Measurements from ENCODE around the gene ELANE.

ELANE gene

GRCh38 chr19:869245-870177 lies 17.4 kb downstream of the ELANE start:
- no peaks in the 10 kb centered on the region for H3K27me3 ChIP-seq (ENCODE audit: control insufficient read depth, insufficient read depth, low read length)
- H3K4me1 ChIP-seq (ENCODE audit: control insufficient read depth, insufficient read depth, low read length) = peaks cover 28% of the 10 kb centered on the region
- no peaks in the 10 kb centered on the region for H3K9me3 ChIP-seq (replicated peaks; ENCODE audit: low read length)
- H3K9ac ChIP-seq (ENCODE audit: low read depth, low read length) = no peak overlapping the region
- H3K36me3 ChIP-seq (ENCODE audit: insufficient read depth, low read length) = peaks cover 30% of the 10 kb centered on the region
- H3K4me2 ChIP-seq (ENCODE audit: low read length) = peak overlapping the region; percentile 1
- H3K4me3 ChIP-seq (ENCODE audit: low read length) = no peak overlapping the region

DNA sequence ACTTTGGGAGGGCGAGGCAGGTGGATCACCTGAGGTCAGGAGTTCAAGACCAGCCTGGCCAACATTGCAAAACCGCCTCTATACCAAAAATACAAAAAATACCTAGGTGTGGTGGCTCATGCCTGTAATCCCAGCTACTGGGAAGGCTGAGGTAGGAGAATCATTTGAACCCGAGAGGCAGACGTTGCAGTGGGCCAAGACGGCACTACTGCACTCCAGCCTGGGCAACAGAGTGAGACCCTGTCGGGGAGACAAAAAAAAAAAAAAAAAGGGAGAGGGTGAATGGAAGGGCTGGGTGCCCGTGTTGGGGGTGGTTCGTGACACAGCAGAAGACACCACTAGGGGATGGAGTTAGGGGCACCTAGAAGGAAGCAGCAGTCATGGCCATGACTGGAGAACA lies 18.2 kb downstream of the ELANE start:
- Histone ChIP-seq H3K27me3 (ENCODE audit: control insufficient read depth, insufficient read depth, low read length) (no peaks in the 10 kb centered on the region), H3K4me1 (ENCODE audit: control insufficient read depth, insufficient read depth, low read length) (peaks cover 28% of the 10 kb centered on the region), H3K4me2 (ENCODE audit: low read length) (no peak overlapping the region), H3K36me3 (ENCODE audit: insufficient read depth, low read length) (peaks cover 32% of the 10 kb centered on the region), H3K4me3 (ENCODE audit: low read length) (no peak overlapping the region), H3K9me3 (replicated peaks; ENCODE audit: low read length) (no peaks in the 10 kb centered on the region), H3K9ac (ENCODE audit: low read depth, low read length) (no peak overlapping the region)

DNA sequence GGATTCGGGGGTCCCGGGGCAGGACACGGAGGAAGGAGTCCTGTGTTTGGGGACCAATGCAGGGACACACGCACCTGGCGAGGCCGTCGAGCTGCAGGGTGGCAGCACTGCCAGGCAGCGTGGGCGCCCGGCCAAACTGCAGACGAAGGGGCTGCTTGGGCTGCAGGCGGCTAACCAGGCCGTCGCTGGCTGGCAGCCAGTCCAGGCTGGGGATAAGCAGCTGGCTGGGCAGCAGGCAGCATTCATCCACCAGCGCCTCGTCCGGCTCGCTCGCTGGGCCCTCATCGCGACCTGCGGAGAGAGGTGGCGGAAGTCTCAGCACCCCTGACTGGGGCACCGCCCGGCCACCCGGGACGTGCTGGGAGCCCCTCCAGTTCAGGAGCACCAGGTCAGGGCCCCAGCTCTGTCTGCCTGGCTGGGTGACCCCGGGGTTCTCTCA lies 18.9 kb downstream of the ELANE start:
- Histone ChIP-seq H3K9ac (ENCODE audit: low read depth, low read length) (no peak overlapping the region), H3K4me3 (ENCODE audit: low read length) (no peak overlapping the region), H3K4me2 (ENCODE audit: low read length) (no peak overlapping the region), H3K4me1 (ENCODE audit: control insufficient read depth, insufficient read depth, low read length) (peaks cover 28% of the 10 kb centered on the region), H3K27me3 (ENCODE audit: control insufficient read depth, insufficient read depth, low read length) (no peaks in the 10 kb centered on the region), H3K9me3 (replicated peaks; ENCODE audit: low read length) (no peaks in the 10 kb centered on the region), H3K36me3 (ENCODE audit: insufficient read depth, low read length) (peaks cover 37% of the 10 kb centered on the region)

- no peak overlapping the region for H3K4me3 ChIP-seq (ENCODE audit: low read length)
- no peak overlapping the region for H3K9ac ChIP-seq (ENCODE audit: low read depth, low read length)
- peaks cover 37% of the 10 kb centered on the region for H3K36me3 ChIP-seq (ENCODE audit: insufficient read depth, low read length)
- no peaks in the 10 kb centered on the region for H3K9me3 ChIP-seq (replicated peaks; ENCODE audit: low read length)
- H3K27me3 ChIP-seq (ENCODE audit: control insufficient read depth, insufficient read depth, low read length) = no peaks in the 10 kb centered on the region
- H3K4me2 ChIP-seq (ENCODE audit: low read length) = peak overlapping the region; percentile 37
- H3K4me1 ChIP-seq (ENCODE audit: control insufficient read depth, insufficient read depth, low read length) = peaks cover 28% of the 10 kb centered on the region
These were observed 19.6 kb downstream of the ELANE start for GRCh38 chr19:871446-872265.

DNA sequence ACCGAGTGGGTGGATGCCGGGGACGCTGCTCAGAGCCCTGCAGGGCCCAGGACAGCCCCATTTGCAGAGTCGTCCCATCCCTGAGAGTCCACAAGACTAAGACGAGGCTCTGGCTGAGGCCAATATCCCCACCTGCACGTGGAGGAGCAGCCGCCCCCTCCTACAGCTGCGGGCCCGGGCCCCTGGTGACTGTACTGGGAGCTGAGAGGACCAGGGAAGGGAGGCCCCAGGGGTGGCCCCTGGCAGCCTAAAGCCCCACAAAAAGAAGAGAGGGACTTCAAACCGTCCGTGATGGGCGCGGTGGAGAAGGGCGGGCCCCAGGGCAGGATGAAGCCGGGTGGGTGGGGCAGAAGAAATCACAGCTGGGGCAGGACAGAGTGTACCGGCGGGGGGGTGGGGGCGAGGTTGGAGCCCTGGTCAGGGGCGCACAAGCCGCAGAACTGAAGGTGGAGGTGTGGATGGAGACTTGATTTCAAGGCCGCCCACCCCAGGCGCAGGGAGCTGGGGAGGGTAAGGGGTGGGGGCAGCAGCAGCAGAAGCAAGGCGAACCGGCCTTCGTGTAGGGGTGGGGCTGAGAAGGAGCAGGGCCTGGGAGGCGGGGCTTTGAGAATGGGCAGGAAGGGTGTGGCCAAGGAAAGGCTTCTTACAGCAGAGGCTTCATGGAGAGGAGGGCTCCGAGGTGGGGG lies 20.3 kb downstream of the ELANE start:
- peaks cover 35% of the 10 kb centered on the region for H3K36me3 ChIP-seq (ENCODE audit: insufficient read depth, low read length)
- peaks cover 28% of the 10 kb centered on the region for H3K4me1 ChIP-seq (ENCODE audit: control insufficient read depth, insufficient read depth, low read length)
- no peaks in the 10 kb centered on the region for H3K27me3 ChIP-seq (ENCODE audit: control insufficient read depth, insufficient read depth, low read length)
- H3K4me2 ChIP-seq (ENCODE audit: low read length) = peak overlapping the region; percentile 37
- H3K4me3 ChIP-seq (ENCODE audit: low read length) = no peak overlapping the region
- no peaks in the 10 kb centered on the region for H3K9me3 ChIP-seq (replicated peaks; ENCODE audit: low read length)
- H3K9ac ChIP-seq (ENCODE audit: low read depth, low read length) = no peak overlapping the region

- no peak overlapping the region for H3K4me2 ChIP-seq (ENCODE audit: low read length)
- H3K27me3 ChIP-seq (ENCODE audit: control insufficient read depth, insufficient read depth, low read length) = no peaks in the 10 kb centered on the region
- H3K4me1 ChIP-seq (ENCODE audit: control insufficient read depth, insufficient read depth, low read length) = peaks cover 28% of the 10 kb centered on the region
- H3K9me3 ChIP-seq (replicated peaks; ENCODE audit: low read length) = no peaks in the 10 kb centered on the region
- H3K36me3 ChIP-seq (ENCODE audit: insufficient read depth, low read length) = peaks cover 28% of the 10 kb centered on the region
- no peak overlapping the region for H3K4me3 ChIP-seq (ENCODE audit: low read length)
- no peak overlapping the region for H3K9ac ChIP-seq (ENCODE audit: low read depth, low read length)
These were observed 21.0 kb downstream of the ELANE start for GRCh38 chr19:873084-873483.

DNA sequence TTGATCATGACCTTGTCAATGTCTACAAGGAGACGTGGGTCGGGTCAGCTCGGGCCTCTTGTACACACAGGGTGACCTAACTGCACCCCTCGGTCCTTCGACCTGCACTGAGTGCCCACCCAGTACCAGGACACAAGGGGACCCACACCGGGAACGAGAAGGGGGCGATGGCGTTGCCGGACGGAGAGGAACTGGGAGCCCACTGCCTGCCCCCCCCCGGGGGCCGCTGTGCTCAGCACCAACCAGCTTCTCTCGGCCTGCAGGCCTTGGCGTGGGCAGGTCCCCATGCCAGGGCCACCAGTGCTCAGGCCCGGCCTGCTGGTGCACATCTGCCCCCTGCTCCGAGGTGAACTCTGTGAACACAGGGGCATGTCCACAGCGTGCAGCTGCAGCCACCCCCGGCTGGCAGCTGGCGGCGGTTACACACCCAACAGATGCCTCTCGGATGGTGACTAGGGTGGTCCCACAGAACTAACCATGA lies 21.5 kb downstream of the ELANE start:
- H3K9ac ChIP-seq (ENCODE audit: low read depth, low read length) = no peak overlapping the region
- peaks cover 23% of the 10 kb centered on the region for H3K36me3 ChIP-seq (ENCODE audit: insufficient read depth, low read length)
- H3K9me3 ChIP-seq (replicated peaks; ENCODE audit: low read length) = no peaks in the 10 kb centered on the region
- peaks cover 26% of the 10 kb centered on the region for H3K4me1 ChIP-seq (ENCODE audit: control insufficient read depth, insufficient read depth, low read length)
- no peak overlapping the region for H3K4me2 ChIP-seq (ENCODE audit: low read length)
- no peak overlapping the region for H3K4me3 ChIP-seq (ENCODE audit: low read length)
- no peaks in the 10 kb centered on the region for H3K27me3 ChIP-seq (ENCODE audit: control insufficient read depth, insufficient read depth, low read length)

DNA sequence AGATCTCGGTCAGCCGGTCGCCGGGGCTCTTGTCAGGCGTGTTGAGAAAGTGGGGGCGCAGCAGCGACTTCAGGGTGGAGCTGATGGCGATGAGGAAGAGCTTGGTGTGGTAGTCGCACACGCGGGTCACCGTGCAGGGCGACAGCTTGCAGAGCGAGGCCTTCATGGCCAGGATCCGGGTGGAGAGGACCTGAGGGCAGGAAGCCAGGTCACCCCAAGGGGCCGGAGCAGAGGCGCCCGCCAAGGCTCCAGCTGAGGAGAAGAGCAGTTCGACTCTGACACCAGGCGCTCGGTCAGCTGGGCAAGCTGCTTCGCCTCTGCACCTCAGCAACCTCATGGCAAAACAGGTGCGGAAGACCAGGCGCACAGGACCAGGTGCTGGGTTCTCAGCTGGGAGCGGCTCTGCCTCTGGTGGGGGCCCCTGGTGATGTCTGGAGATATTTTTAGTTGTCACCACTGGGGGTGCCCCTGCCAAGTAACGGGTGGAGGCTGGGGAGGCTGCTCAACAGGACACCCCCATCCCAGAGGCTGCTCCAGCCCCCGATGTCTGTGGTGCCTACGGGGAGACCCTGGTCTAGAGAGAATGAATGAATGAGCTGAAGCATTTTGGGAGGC lies 23.3 kb downstream of the ELANE start:
- Histone ChIP-seq H3K4me3 (ENCODE audit: low read length) (no peak overlapping the region), H3K27me3 (ENCODE audit: control insufficient read depth, insufficient read depth, low read length) (no peaks in the 10 kb centered on the region), H3K9me3 (replicated peaks; ENCODE audit: low read length) (no peaks in the 10 kb centered on the region), H3K4me2 (ENCODE audit: low read length) (no peak overlapping the region), H3K36me3 (ENCODE audit: insufficient read depth, low read length) (peaks cover 17% of the 10 kb centered on the region), H3K4me1 (ENCODE audit: control insufficient read depth, insufficient read depth, low read length) (peaks cover 12% of the 10 kb centered on the region), H3K9ac (ENCODE audit: low read depth, low read length) (no peak overlapping the region)

GRCh38 chr19:876089-876488 lies 24.0 kb downstream of the ELANE start:
- H3K4me2 ChIP-seq (ENCODE audit: low read length) = no peak overlapping the region
- no peaks in the 10 kb centered on the region for H3K9me3 ChIP-seq (replicated peaks; ENCODE audit: low read length)
- H3K27me3 ChIP-seq (ENCODE audit: control insufficient read depth, insufficient read depth, low read length) = no peaks in the 10 kb centered on the region
- no peak overlapping the region for H3K9ac ChIP-seq (ENCODE audit: low read depth, low read length)
- peaks cover 12% of the 10 kb centered on the region for H3K4me1 ChIP-seq (ENCODE audit: control insufficient read depth, insufficient read depth, low read length)
- peaks cover 12% of the 10 kb centered on the region for H3K36me3 ChIP-seq (ENCODE audit: insufficient read depth, low read length)
- H3K4me3 ChIP-seq (ENCODE audit: low read length) = no peak overlapping the region

DNA sequence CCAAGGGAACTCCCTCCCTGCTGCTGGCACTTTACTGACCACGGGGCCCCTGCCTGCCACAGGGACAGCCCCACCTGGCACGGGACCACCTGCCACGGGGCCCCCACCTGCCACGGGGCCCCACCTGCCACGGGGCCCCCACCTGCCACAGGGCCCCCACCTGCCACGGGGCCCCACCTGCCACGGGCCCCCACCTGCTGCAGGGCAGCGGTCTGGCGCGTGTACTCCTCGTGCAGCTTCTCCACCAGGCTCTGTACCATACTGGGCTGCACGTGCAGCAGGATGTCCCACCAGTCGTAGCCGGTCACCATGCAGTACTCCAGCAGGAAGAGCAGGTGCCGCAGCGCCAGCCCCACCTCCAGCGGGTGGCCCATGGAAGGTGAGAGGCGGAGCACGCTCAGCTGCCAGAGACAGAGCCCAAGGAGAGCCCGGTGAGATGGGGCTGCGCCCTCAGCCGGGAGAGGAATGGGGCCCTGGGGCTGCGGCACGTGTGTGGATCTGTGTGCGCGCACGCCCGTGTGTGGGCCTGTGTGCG lies 24.7 kb downstream of the ELANE start:
- H3K27me3 ChIP-seq (ENCODE audit: control insufficient read depth, insufficient read depth, low read length) = no peaks in the 10 kb centered on the region
- H3K9ac ChIP-seq (ENCODE audit: low read depth, low read length) = no peak overlapping the region
- H3K4me1 ChIP-seq (ENCODE audit: control insufficient read depth, insufficient read depth, low read length) = peaks cover 6% of the 10 kb centered on the region
- no peak overlapping the region for H3K4me3 ChIP-seq (ENCODE audit: low read length)
- H3K36me3 ChIP-seq (ENCODE audit: insufficient read depth, low read length) = peaks cover 17% of the 10 kb centered on the region
- H3K4me2 ChIP-seq (ENCODE audit: low read length) = no peak overlapping the region
- H3K9me3 ChIP-seq (replicated peaks; ENCODE audit: low read length) = no peaks in the 10 kb centered on the region
